Body of pancreas (tissue), 4 donors: ENCODE results near the gene ATP10A.

Source experiments
- POLR2A ChIP-seq, 3 donors: fragments of 450-650 bp; IDR thresholded peaks; one replicate each; pipeline ENCODE4 v1.6.1; 2016; ENCODE audit warnings: antibody characterized with exemption in 3 of 3, mild to moderate bottlenecking in 2 of 3
- TF ChIP-seq, protein P1 (sequence below), 7 experiments: fragments of 450-650 bp in 4 of 7; fragments of 200-600 bp in 3 of 7; sonication (generic) in 3 of 7; IDR thresholded peaks; one replicate each; pipeline ENCODE4 v1.5.1; 2016 to 2019; ENCODE audit warnings: antibody characterized with exemption in 7 of 7

DNA sequence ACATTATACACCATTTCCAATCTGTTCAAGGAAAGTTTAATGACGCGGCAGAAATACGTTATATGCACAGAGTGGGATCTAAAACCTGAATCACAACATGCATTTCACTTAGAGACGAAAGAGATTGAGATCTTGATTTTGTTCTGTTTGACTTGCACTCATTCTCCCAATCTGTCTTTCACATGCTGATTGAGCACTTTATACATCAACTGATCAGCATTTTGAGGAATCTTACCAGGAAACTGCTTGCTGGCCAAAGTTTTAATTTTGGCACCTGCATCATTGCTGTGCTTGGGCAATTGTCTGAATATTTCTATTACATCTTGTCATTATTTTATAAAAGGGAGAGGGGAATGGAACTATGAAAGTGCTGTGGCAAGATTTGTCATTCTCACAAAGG is 47.7 kb upstream of the ATP10A start:
- TF ChIP-seq, protein P1, sequence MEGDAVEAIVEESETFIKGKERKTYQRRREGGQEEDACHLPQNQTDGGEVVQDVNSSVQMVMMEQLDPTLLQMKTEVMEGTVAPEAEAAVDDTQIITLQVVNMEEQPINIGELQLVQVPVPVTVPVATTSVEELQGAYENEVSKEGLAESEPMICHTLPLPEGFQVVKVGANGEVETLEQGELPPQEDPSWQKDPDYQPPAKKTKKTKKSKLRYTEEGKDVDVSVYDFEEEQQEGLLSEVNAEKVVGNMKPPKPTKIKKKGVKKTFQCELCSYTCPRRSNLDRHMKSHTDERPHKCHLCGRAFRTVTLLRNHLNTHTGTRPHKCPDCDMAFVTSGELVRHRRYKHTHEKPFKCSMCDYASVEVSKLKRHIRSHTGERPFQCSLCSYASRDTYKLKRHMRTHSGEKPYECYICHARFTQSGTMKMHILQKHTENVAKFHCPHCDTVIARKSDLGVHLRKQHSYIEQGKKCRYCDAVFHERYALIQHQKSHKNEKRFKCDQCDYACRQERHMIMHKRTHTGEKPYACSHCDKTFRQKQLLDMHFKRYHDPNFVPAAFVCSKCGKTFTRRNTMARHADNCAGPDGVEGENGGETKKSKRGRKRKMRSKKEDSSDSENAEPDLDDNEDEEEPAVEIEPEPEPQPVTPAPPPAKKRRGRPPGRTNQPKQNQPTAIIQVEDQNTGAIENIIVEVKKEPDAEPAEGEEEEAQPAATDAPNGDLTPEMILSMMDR (IDR thresholded peaks at IDR 0.05) = no peak
- TF ChIP-seq POLR2A (IDR thresholded peaks at IDR 0.05) = no peak
